Measurements from ENCODE around the gene ROR1.
A peak's percentile ranks its signal among the peaks of the same experiment; 100 is the strongest.

Gene ROR1

DNA sequence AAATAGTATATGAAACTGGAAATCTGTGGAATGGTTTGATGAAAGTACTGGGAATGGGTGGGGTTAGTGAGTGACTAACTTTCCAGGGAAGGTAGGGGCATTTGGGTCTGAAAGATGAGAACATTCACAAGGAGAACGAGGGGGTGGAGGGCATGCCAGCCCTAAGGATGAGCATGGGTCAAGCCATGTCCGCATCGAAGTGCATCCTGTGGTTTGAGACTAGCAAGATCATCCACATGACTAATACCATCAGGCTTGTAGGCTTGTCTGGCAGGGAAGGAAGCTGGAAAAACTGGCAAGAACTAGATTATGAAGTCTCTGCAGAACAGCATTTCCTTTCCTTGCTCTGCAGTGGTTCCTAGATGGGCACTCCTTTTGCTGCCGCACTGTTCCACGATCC is 359.2 kb downstream of the ROR1 start:
- H3K4me3 ChIP-seq (ENCODE audit: low read depth, low read length) = no peak overlapping the region
- ChIA-PET POLR2A (interaction anchor here (0.5 kb wide), 1 partner anchor 28 kb away, joined by 3 read pairs; no protein-coding TSS in a partner anchor), CTCF (interaction anchor here (0.9 to 2.4 kb wide), 11 partner anchors 10 to 517 kb away, joined by 3 to 11 read pairs (median 4); no protein-coding TSS in a partner anchor)
- DNase-seq (ENCODE audit: low read depth, low spot score) = peak; percentile 84
- TF ChIP-seq CTCF (IDR thresholded peaks at IDR 0.05; ENCODE audit: insufficient read depth, low read length, missing control alignments) = no peak

GRCh38 chr1:64135462-64136223 is 361.8 kb downstream of the ROR1 start:
- TF ChIP-seq CTCF (IDR thresholded peaks at IDR 0.05; ENCODE audit: insufficient read depth, low read length, missing control alignments) = no peak
- POLR2A ChIA-PET = no interaction called here
- H3K4me3 ChIP-seq (ENCODE audit: low read depth, low read length) = no peak overlapping the region
- no peak for DNase-seq (ENCODE audit: low read depth, low spot score)
- CTCF ChIA-PET = interaction anchor here (1.7 to 4.8 kb wide), 14 partner anchors 9 to 519 kb away, joined by 3 to 74 read pairs (median 19); no protein-coding TSS in a partner anchor

- H3K4me3 ChIP-seq (ENCODE audit: low read depth, low read length) = no peak overlapping the region
- no peak for TF ChIP-seq CTCF (IDR thresholded peaks at IDR 0.05; ENCODE audit: insufficient read depth, low read length, missing control alignments)
- ChIA-PET CTCF (interaction anchor here (0.6 to 4.8 kb wide), 44 partner anchors 9 to 519 kb away, joined by 3 to 74 read pairs (median 6); partner anchors contain the start of gene ROR1), POLR2A (interaction anchor here (1.4 kb wide), 1 partner anchor 87 kb away, joined by 4 read pairs; no protein-coding TSS in a partner anchor)
- no peak for DNase-seq (ENCODE audit: low read depth, low spot score)
Observed at GRCh38 chr1:64136296-64136695, 362.5 kb downstream of the ROR1 start.

DNA sequence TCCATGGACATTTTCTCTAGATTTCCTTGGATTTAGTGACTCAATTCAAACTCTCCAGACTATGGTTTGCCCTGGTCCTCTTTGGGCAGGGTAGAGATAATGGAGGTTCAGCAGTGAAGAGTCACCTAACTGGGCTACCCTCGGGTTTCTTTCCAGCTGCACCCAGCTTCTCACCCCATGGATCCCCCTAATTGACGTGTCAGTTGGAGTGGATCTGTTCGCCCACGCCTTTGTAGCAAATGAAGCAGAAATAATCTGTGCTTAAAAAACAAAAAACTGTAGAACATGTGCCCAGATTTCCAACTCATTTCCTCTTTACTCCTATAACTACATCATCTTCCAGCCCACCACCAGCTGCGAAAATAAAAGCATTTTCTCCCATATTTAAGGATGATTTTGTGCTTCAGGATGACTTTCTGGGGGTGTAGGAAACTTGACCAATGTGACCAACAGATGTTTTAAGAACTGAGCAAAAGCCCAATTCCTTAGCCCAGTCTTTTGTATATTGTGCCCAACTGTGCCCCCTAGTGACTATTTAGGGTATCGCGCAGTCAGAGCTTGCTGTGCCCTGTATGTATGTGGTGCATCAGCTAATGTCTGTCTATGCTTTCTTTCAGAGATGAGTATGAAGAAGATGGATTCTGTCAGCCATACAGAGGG is 363.1 kb downstream of the ROR1 start:
- CTCF ChIA-PET = interaction anchor here (0.6 to 4.8 kb wide), 81 partner anchors 10 to 520 kb away, joined by 3 to 74 read pairs (median 4); partner anchors contain the start of gene ROR1
- peak; percentile 74 for DNase-seq (ENCODE audit: low read depth, low spot score)
- POLR2A ChIA-PET = interaction anchor here (0.6 to 1.4 kb wide), 4 partner anchors 12 to 475 kb away, joined by 3 to 5 read pairs (median 4); no protein-coding TSS in a partner anchor

GRCh38 chr1:64137412-64137803 is 363.6 kb downstream of the ROR1 start:
- POLR2A ChIA-PET = interaction anchor here (0.6 to 1.4 kb wide), 4 partner anchors 11 to 475 kb away, joined by 3 to 5 read pairs (median 4); no protein-coding TSS in a partner anchor
- H3K4me3 ChIP-seq (ENCODE audit: low read depth, low read length) = no peak overlapping the region
- no peak for TF ChIP-seq CTCF (IDR thresholded peaks at IDR 0.05; ENCODE audit: insufficient read depth, low read length, missing control alignments)
- CTCF ChIA-PET = interaction anchor here (0.6 to 4.8 kb wide), 79 partner anchors 8 to 520 kb away, joined by 3 to 74 read pairs (median 4); partner anchors contain the start of gene ROR1
- DNase-seq (ENCODE audit: low read depth, low spot score) = no peak

More for the DNA sequence above, 363.1 kb downstream of the ROR1 start:
- peak; percentile 80 for TF ChIP-seq CTCF (IDR thresholded peaks at IDR 0.05; ENCODE audit: insufficient read depth, low read length, missing control alignments)
- no peak overlapping the region for H3K4me3 ChIP-seq (ENCODE audit: low read depth, low read length)

Data from AG04449 (cell line).